Suprapubic skin (tissue), 3 donors: ENCODE data around the gene STAM.

Experiments
- CTCF ChIP-seq, 2 donors: fragments of 200-600 bp in 1 of 2; fragments of 450-650 bp in 1 of 2; sonication (generic) in 1 of 2; IDR thresholded peaks; one replicate each; pipeline ENCODE4 v1.5.1; 2016 to 2019; ENCODE audit warnings: antibody characterized with exemption in 2 of 2, mild to moderate bottlenecking in 1 of 2, moderate library complexity in 1 of 2
- POLR2A ChIP-seq, 2 donors: fragments of 450-650 bp; IDR thresholded peaks; one replicate each; pipeline ENCODE4 v1.6.1; 2017; ENCODE audit warnings: antibody characterized with exemption in 2 of 2, mild to moderate bottlenecking in 2 of 2, moderate library complexity in 2 of 2

GRCh38 chr10:17682236-17682946 lies 38.4 kb downstream of the STAM start:
- no peak for TF ChIP-seq POLR2A (IDR thresholded peaks at IDR 0.05)
- no peak for TF ChIP-seq CTCF (IDR thresholded peaks at IDR 0.05)
